HepG2 (cell line): ENCODE results near the gene TIMM17A. TPM values are rescaled to one million over a fixed set of nuclear protein-coding genes. Genes with fewer than 3 reads are reported as not detected.
A peak's percentile ranks its signal among the peaks of the same experiment; 100 is the strongest.

Source experiments
- ATAC-seq: fragments of 200-7000 bp; cut with Tn5 transposase; 3 replicates; pipeline ENCODE4 v1.9.1; 2020; ENCODE audit warnings: mild to moderate bottlenecking, moderate library complexity
- BruUV-seq: library from RNA; stranded (reverse); fragments of 400-500 nt; replicated peaks from 2 replicates; lab custom pipeline; 2021; lab: Mats Ljungman, UMichigan
- CTCF ChIA-PET: fragments of 300-600 bp; formaldehyde crosslinking; extraction: SDS; loops from one replicate; lab custom pipeline; 2021; ENCODE audit warnings: low total read pairs, inconsistent platforms, low intra/inter-chr PET ratio; lab: Yijun Ruan, JAX
- POLR2A ChIA-PET: fragments of 350-600 bp; sonication (Branson Sonifier 250); formaldehyde crosslinking; loops from one replicate; lab custom pipeline; 2020; ENCODE audit warnings: antibody characterized with exemption, inconsistent platforms; lab: Yijun Ruan, JAX
- DNase-seq: peaks from one replicate; pipeline ENCODE4 v3.0.0-alpha.2; 2015; ENCODE audit warnings: low spot score
- FAIRE-seq: peaks from 3 replicates; lab custom pipeline; 2011; peaks lifted over from hg19 to GRCh38; lab: Jason Lieb, UNC
- H2AFZ ChIP-seq: one replicate; pipeline ENCODE4 v1.6.1; 2011; ENCODE audit warnings: low read length, inconsistent platforms
- H3K27ac ChIP-seq: fragments of 300-600 bp; 3 replicates; pipeline ENCODE4 v1.8.0; 2011; ENCODE audit warnings: mixed run types, mild to moderate bottlenecking, mixed read lengths, low read length, inconsistent platforms; ENCODE audit not compliant: insufficient read depth; ENCODE audit errors: extremely low read length
- H3K27me3 ChIP-seq, 2 experiments: fragments of 200-600 bp in 1 of 2; 2 replicates in 1 of 2; 3 replicates in 1 of 2; pipeline versions ENCODE4 v1.6.0 to v1.8.0; 2011; ENCODE audit warnings: low read length in 2 of 2, mild to moderate bottlenecking in 2 of 2, moderate library complexity in 2 of 2, inconsistent platforms in 1 of 2; ENCODE audit not compliant: insufficient read depth in 2 of 2, control insufficient read depth in 1 of 2
- H3K36me3 ChIP-seq, 2 experiments: fragments of 200-600 bp in 1 of 2; replicated peaks in 1 of 2; 2 replicates in 1 of 2; 3 replicates in 1 of 2; pipeline versions ENCODE4 v1.5.1 to v1.8.0; 2011; ENCODE audit warnings: low read length in 2 of 2, inconsistent platforms in 1 of 2; ENCODE audit not compliant: insufficient read depth in 2 of 2, control insufficient read depth in 1 of 2
- H3K4me1 ChIP-seq: 2 replicates; pipeline ENCODE4 v1.5.1; 2012; ENCODE audit warnings: low read length, inconsistent platforms; ENCODE audit not compliant: insufficient read depth
- H3K4me2 ChIP-seq: 2 replicates; pipeline ENCODE4 v1.6.0; 2011; ENCODE audit warnings: low read depth, low read length, inconsistent platforms
- H3K4me3 ChIP-seq, 3 experiments: fragments of 200-600 bp in 1 of 3; sonication (generic), shearing (Covaris generic) in 1 of 3; replicated peaks in 1 of 3; 2 replicates each; pipeline ENCODE4 v1.5.1; 2011 to 2016; ENCODE audit warnings: low read length in 3 of 3, inconsistent platforms in 2 of 3, low read depth in 2 of 3, mild to moderate bottlenecking in 2 of 3, control low read depth in 1 of 3, mixed read lengths in 1 of 3; ENCODE audit not compliant: insufficient read depth in 1 of 3
- H3K79me2 ChIP-seq: one replicate; pipeline ENCODE4 v1.6.1; 2011; ENCODE audit warnings: low read length, inconsistent platforms; ENCODE audit not compliant: insufficient read depth
- H3K9ac ChIP-seq: 2 replicates; pipeline ENCODE4 v1.6.0; 2011; ENCODE audit warnings: mild to moderate bottlenecking, low read depth, low read length, inconsistent platforms; ENCODE audit not compliant: insufficient read depth
- H3K9me3 ChIP-seq: 2 replicates; pipeline ENCODE4 v1.5.1; 2012; ENCODE audit warnings: mild to moderate bottlenecking, low read length
- H4K20me1 ChIP-seq: 2 replicates; pipeline ENCODE4 v1.6.0; 2011; ENCODE audit warnings: inconsistent platforms, mild to moderate bottlenecking, low read length, moderate library complexity; ENCODE audit not compliant: insufficient read depth
- BCL6 ChIP-seq: IDR thresholded peaks from 2 replicates; pipeline ENCODE4 v1.6.1; 2016; ENCODE audit warnings: missing genetic modification reagents, missing compliant biosample characterization
- DNMT3B ChIP-seq: conservative IDR thresholded peaks from 2 replicates; pipeline ENCODE4 v1.6.1; 2016; ENCODE audit warnings: missing biosample characterization, control low read depth
- DPF2 ChIP-seq: sonication (generic); formaldehyde crosslinking; IDR thresholded peaks from 2 replicates; pipeline ENCODE4 v1.4.0; 2020; ENCODE audit warnings: mild to moderate bottlenecking, low read depth, missing genetic modification reagents, borderline replicate concordance
- FLYWCH1 ChIP-seq: sonication (generic); formaldehyde crosslinking; IDR thresholded peaks from 2 replicates; pipeline ENCODE4 v1.8.1; 2023; ENCODE audit warnings: mild to moderate bottlenecking, missing genetic modification reagents
- FOXA3 ChIP-seq: IDR thresholded peaks from 2 replicates; pipeline ENCODE4 v1.6.1; 2016; ENCODE audit warnings: missing genetic modification reagents, missing compliant biosample characterization
- RARA ChIP-seq: IDR thresholded peaks from 2 replicates; pipeline ENCODE4 v1.6.1; 2016; ENCODE audit warnings: missing genetic modification reagents, missing compliant biosample characterization
- SOX5 ChIP-seq: IDR thresholded peaks from 2 replicates; pipeline ENCODE4 v1.6.1; 2016; ENCODE audit warnings: borderline replicate concordance
- TAF15 ChIP-seq: fragments of 200-400 bp; formaldehyde crosslinking; IDR thresholded peaks from one replicate; pipeline ENCODE4 v1.6.1; 2018; ENCODE audit warnings: mild to moderate bottlenecking, low read depth, low read length; ENCODE audit not compliant: poor library complexity, severe bottlenecking
- XRCC5 ChIP-seq: fragments of 200-400 bp; formaldehyde crosslinking; optimal IDR thresholded peaks from 2 replicates; pipeline ENCODE3; 2017; ENCODE audit warnings: mild to moderate bottlenecking, low read length
- ZFP36L1 ChIP-seq: sonication (generic); formaldehyde crosslinking; IDR thresholded peaks from 2 replicates; pipeline ENCODE4 v1.8.0; 2022; ENCODE audit warnings: mild to moderate bottlenecking, missing genetic modification reagents, moderate library complexity
- ZFP41 ChIP-seq: sonication (generic); formaldehyde crosslinking; IDR thresholded peaks from 2 replicates; pipeline ENCODE4 v1.4.0; 2020; ENCODE audit warnings: mild to moderate bottlenecking, missing genetic modification reagents, borderline replicate concordance
- ZNF790 ChIP-seq: sonication (generic); formaldehyde crosslinking; IDR thresholded peaks from 2 replicates; pipeline ENCODE4 v1.8.0; 2022; ENCODE audit warnings: missing genetic modification reagents, mild to moderate bottlenecking, borderline replicate concordance
- ZNF850 ChIP-seq: sonication (generic); formaldehyde crosslinking; conservative IDR thresholded peaks from 2 replicates; pipeline ENCODE4 v1.9.0; 2021; ENCODE audit warnings: mild to moderate bottlenecking, missing genetic modification reagents
- ZNF879 ChIP-seq: sonication (generic); formaldehyde crosslinking; IDR thresholded peaks from 2 replicates; pipeline ENCODE4 v1.8.1; 2023; ENCODE audit warnings: missing genetic modification reagents
- ZSCAN25 ChIP-seq: sonication (generic); formaldehyde crosslinking; IDR thresholded peaks from 2 replicates; pipeline ENCODE4 v1.8.0; 2022; ENCODE audit warnings: mild to moderate bottlenecking, missing genetic modification reagents
- WGBS: methylation state at CpG from one replicate; pipeline ENCODE4 v1.1.6; 2017; ENCODE audit warnings: low lambda C conversion rate; 5-methylcytosine and 5-hydroxymethylcytosine counted together
- in situ Hi-C: cut with HindIII; loops from 2 replicates; pipeline ENCODE4 v1.10.0; 2017; ENCODE audit warnings: low pct_unique_long_range_greater_than_20kb; ENCODE audit not compliant: extremely low pct_ligation_motif_present
- intact Hi-C: fragments of 100-400 bp; cut with micrococcal nuclease; formaldehyde crosslinking; loops from one replicate; pipeline ENCODE4 v1.10.0; 2022; ENCODE audit not compliant: unreplicated experiment
- polyA plus RNA-seq, 8 experiments: library from polyadenylated mRNA; depleted of rRNA in 3 of 8; stranded (reverse) in 7 of 8; unstranded in 1 of 8; fragments of >200 nt; fragmentation: Illumina TruSeq in 4 of 8; extraction: Trizol in 4 of 8; gene quantifications; 2 replicates each; pipeline versions ENCODE4 v1.2.1 to v1.2.3, GENCODE V29; 2011 to 2016; ENCODE audit warnings: low read depth in 4 of 8, missing spikeins in 1 of 8, mixed read lengths in 1 of 8; ENCODE audit not compliant: insufficient read depth in 1 of 8
- total RNA-seq, 5 experiments: library from RNA; depleted of rRNA; stranded (reverse); fragments of >200 nt; fragmentation: Illumina TruSeq; extraction: Trizol; gene quantifications; 2 replicates each; pipeline ENCODE4 v1.2.3, GENCODE V29; 2016; ENCODE audit warnings: low read depth in 1 of 5
- TF ChIP-seq, protein P1 (sequence below), 2 experiments: sonication (generic) in 1 of 2; formaldehyde crosslinking in 1 of 2; IDR thresholded peaks; 2 replicates each; pipeline versions ENCODE4 v1.4.0 to v1.6.1; 2018 to 2020; ENCODE audit warnings: missing genetic modification reagents in 2 of 2, borderline replicate concordance in 1 of 2, low read depth in 1 of 2, mild to moderate bottlenecking in 1 of 2, missing biosample characterization in 1 of 2
- TF ChIP-seq, protein P2 (sequence below): IDR thresholded peaks from 2 replicates; pipeline ENCODE4 v1.6.1; 2012; ENCODE audit warnings: low read depth, low read length, improper control_type of control experiment

The TIMM17A gene
- total and polyA plus RNA-seq, 2 of the 13 experiments (the other 11 are each of a cell fraction or from before 2014, with no cell fraction given), result 50.8 to 97.8 TPM

DNA sequence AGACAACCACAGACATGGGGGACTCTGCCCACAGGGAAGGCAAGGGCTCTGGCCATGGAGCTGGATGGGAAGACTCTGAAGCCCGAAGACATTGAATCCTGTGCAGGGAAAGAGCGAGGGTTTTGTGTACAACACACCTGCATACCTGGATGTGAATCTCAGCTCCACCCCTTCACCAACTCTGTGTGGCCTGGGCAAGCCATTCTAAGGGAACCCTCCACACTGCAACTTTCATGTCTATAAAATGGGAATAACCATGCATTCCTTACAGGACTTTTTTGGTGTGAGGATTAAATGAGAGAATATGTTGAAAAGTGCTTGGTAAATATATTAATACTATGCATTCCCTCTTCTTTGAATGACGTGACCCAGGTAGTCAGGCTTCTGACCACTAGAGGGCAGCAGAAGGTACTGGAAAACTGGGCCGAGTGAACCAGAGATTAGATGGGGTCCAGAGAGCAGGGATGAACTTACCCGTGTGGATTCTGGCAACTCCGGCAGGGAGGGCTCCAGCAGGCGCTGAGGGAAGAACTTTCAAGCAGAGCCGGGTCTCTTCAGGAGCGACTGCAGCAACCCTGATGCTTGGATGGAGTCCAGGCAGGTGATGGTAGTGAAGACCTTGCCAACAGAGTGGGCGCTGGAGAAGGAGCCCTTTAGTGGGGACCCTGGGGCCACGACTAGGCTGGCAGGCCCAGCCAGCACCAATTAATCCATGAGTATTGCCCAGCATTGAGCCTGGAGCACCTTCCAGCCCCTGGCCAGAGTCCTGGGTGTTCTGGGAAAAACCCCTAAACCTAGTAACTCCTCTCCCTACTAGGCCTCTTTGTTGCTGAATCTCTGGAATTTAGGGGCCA is 54.2 kb downstream of the TIMM17A start:
- Histone ChIP-seq H3K27ac (peak overlapping the region; percentile 72), H3K79me2 (peaks cover 37% of the 10 kb centered on the region), H3K9me3 (no peaks in the 10 kb centered on the region), H3K4me2 (peak overlapping the region; percentile 77), H3K4me3 (peak overlapping the region; percentile 46 to 93 (median 55)), H2AFZ (no peak overlapping the region), H3K36me3 (peaks cover 23 to 39% of the 10 kb centered on the region in 2 experiments), H4K20me1 (peaks cover 48% of the 10 kb centered on the region), H3K27me3 (no peaks in the 10 kb centered on the region; a peak in 1 of 5 replicates), H3K4me1 (peaks cover 71% of the 10 kb centered on the region), H3K9ac (peak overlapping the region; percentile 70)
- 0% methylated on average over 5 of the region's 11 CpGs for WGBS
- intact Hi-C loops (loop anchor here (1.0 kb wide), 4 partner anchors 26 to 110 kb away; no protein-coding TSS in a partner anchor), in situ Hi-C loops (loop anchor here (5.0 kb wide), 1 partner anchor 108 kb away; no protein-coding TSS in a partner anchor)
- POLR2A ChIA-PET, result interaction anchor here (0.6 to 3.9 kb wide), 41 partner anchors 8 to 1295 kb away, joined by 3 to 118 read pairs (median 7); partner anchors contain the start of genes BTG2, GPR37L1, LMOD1 and RNPEP
- ATAC-seq (peak; percentile 71), FAIRE-seq (peak; percentile 82), DNase-seq (peak; percentile 84)
- BruUV-seq, result TSS peak; percentile 80
- CTCF ChIA-PET, result interaction anchor here (1.3 to 2.9 kb wide), 4 partner anchors 81 to 126 kb away, joined by 4 to 69 read pairs (median 12); partner anchors contain the start of gene GPR37L1
- TF ChIP-seq ZNF850 (CRISPR knock-in tag), result no peak
- TF ChIP-seq ZFP36L1 (CRISPR knock-in tag), result 0 out of 2 replicates have a peak, but pooled peaks have one; percentile 1
- TF ChIP-seq, protein P1, sequence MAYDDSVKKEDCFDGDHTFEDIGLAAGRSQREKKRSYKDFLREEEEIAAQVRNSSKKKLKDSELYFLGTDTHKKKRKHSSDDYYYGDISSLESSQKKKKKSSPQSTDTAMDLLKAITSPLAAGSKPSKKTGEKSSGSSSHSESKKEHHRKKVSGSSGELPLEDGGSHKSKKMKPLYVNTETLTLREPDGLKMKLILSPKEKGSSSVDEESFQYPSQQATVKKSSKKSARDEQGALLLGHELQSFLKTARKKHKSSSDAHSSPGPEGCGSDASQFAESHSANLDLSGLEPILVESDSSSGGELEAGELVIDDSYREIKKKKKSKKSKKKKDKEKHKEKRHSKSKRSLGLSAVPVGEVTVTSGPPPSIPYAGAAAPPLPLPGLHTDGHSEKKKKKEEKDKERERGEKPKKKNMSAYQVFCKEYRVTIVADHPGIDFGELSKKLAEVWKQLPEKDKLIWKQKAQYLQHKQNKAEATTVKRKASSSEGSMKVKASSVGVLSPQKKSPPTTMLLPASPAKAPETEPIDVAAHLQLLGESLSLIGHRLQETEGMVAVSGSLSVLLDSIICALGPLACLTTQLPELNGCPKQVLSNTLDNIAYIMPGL (CRISPR knock-in tag; IDR thresholded peaks at IDR 0.05; ENCODE audit: borderline replicate concordance in 1 of 2, low read depth in 1 of 2), result peak; percentile 58 to 81; a peak in 2 of 4 replicates
- no peak for TF ChIP-seq FLYWCH1
- 0 out of 2 replicates have a peak, but pooled peaks have one; percentile 28 for TF ChIP-seq SOX5 (CRISPR knock-in tag)
- TF ChIP-seq ZSCAN25 (CRISPR knock-in tag), result 0 out of 2 replicates have a peak, but pooled peaks have one; percentile 62
- TF ChIP-seq DNMT3B (CRISPR knock-in tag), result no peak
- TF ChIP-seq DPF2 (CRISPR knock-in tag), result no peak
- TF ChIP-seq ZNF790, result no peak
- TF ChIP-seq, protein P2, sequence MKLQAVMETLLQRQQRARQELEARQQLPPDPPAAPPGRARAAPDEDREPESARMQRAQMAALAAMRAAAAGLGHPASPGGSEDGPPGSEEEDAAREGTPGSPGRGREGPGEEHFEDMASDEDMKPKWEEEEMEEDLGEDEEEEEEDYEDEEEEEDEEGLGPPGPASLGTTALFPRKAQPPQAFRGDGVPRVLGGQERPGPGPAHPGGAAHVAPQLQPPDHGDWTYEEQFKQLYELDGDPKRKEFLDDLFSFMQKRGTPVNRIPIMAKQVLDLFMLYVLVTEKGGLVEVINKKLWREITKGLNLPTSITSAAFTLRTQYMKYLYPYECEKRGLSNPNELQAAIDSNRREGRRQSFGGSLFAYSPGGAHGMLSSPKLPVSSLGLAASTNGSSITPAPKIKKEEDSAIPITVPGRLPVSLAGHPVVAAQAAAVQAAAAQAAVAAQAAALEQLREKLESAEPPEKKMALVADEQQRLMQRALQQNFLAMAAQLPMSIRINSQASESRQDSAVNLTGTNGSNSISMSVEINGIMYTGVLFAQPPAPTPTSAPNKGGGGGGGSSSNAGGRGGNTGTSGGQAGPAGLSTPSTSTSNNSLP, result peak; percentile 30; the same call in 1 of the 2 replicates
- TF ChIP-seq FOXA3 (CRISPR knock-in tag), result peak; percentile 15; the same call in 1 of the 2 replicates
- no peak for TF ChIP-seq ZNF879 (CRISPR knock-in tag)
- TF ChIP-seq TAF15, result no peak
- no peak for TF ChIP-seq ZFP41 (CRISPR knock-in tag)
- peak; percentile 27; the same call in 1 of the 2 replicates for TF ChIP-seq BCL6 (CRISPR knock-in tag)
- TF ChIP-seq XRCC5, result peak; percentile 48
- TF ChIP-seq RARA (CRISPR knock-in tag), result peak; percentile 35; the same call in 1 of the 2 replicates
